ENCODE results near the gene ENTPD2. TPM values are rescaled to one million over a fixed set of nuclear protein-coding genes. Genes with fewer than 3 reads are reported as not detected.

ENTPD2 gene
- total RNA-seq, 1 experiment from 2014 or later = 32.5 TPM

GRCh38 chr9:137070201-137070905 is 16.5 kb upstream of the ENTPD2 start, which contains the start of gene SAPCD2:
SAPCD2 (minus strand) TSS chr9:137070557; CDS start chr9:137070460, 97 bp downstream.
- DNase-seq (ENCODE audit: low read depth, low spot score) (peak; percentile 83), ATAC-seq (peak; percentile 73)
- intact Hi-C loops (cut with micrococcal nuclease) = no loop called here
- ChIA-PET CTCF (interaction anchor here (0.6 to 4.7 kb wide), 10 partner anchors 12 to 166 kb away, joined by 3 to 49 read pairs (median 6); partner anchors contain the start of genes MAN1B1, NPDC1 and RNF224), POLR2A (interaction anchor here (0.9 to 5.1 kb wide), 5 partner anchors 12 to 170 kb away, joined by 3 to 43 read pairs (median 4); partner anchors contain the start of genes MAN1B1 and TUBB4B), RAD21 (ENCODE audit: low non-redundant PET in 1 of 2, low total read pairs in 2 of 2, uncharacterized antibody in 2 of 2, unreplicated experiment in 2 of 2) (interaction anchor here in 1 of 2 experiments (0.7 to 1.2 kb wide), 3 partner anchors 24 to 685 kb away, joined by 3 to 4 read pairs (median 3); no protein-coding TSS in a partner anchor)
- no peaks in the 10 kb centered on the region for H3K9me2 ChIP-seq (ENCODE audit: insufficient read depth)
- no peak within 1 kb of the TSS for H2AFZ ChIP-seq (ENCODE audit: low read depth, low read length, poor library complexity, severe bottlenecking)
- peak within 1 kb of the TSS; percentile 64 for H3K27ac ChIP-seq (ENCODE audit: low read depth, low read length)
- peak within 1 kb of the TSS; percentile 93 for H3K4me2 ChIP-seq (ENCODE audit: low read length)
- H3K4me1 ChIP-seq (ENCODE audit: control insufficient read depth in 1 of 2, insufficient read depth in 2 of 2, low read length in 2 of 2) = peaks cover 24 to 42% of the 10 kb centered on the region in 2 experiments
- H4K20me1 ChIP-seq (ENCODE audit: insufficient read depth) = no peaks in the 10 kb centered on the region; the same call in 1 of the 2 replicates
- H3K4me3 ChIP-seq (replicated peaks in 1 of 2; ENCODE audit: low read depth in 1 of 2, low read length in 2 of 2) = peak within 1 kb of the TSS; percentile 80 to 82
- H3K79me2 ChIP-seq (ENCODE audit: insufficient read depth, low read length) = peaks cover 47% of the 10 kb centered on the region
- peaks cover 0 to 4% of the 10 kb centered on the region in 2 experiments; a peak in 1 of 4 replicates for H3K36me3 ChIP-seq (ENCODE audit: control insufficient read depth in 1 of 2, insufficient read depth in 2 of 2, low read length in 2 of 2)
- no peak for TF ChIP-seq CTCF (IDR thresholded peaks at IDR 0.05 in 2 of 3, conservative IDR thresholded peaks at IDR 0.05 in 1 of 3; ENCODE audit: borderline replicate concordance in 1 of 3, insufficient read depth in 1 of 3, low read depth in 2 of 3, low read length in 2 of 3)
- no peak for TF ChIP-seq ZBTB33 (IDR thresholded peaks at IDR 0.05; ENCODE audit: extremely low read depth, insufficient replicate concordance, low read length)
- TF ChIP-seq CBX3 (IDR thresholded peaks at IDR 0.05; ENCODE audit: low read depth) = no peak
- peak; percentile 43; the same call in 1 of the 2 replicates for TF ChIP-seq ZFX (IDR thresholded peaks at IDR 0.05)
- TF ChIP-seq ELF1 (IDR thresholded peaks at IDR 0.05; ENCODE audit: borderline replicate concordance, low read depth) = no peak
- no peak for TF ChIP-seq SIN3A (IDR thresholded peaks at IDR 0.05; ENCODE audit: low read depth)
- no peak for TF ChIP-seq FOSL1 (IDR thresholded peaks at IDR 0.05; ENCODE audit: low read depth)
- TF ChIP-seq SRF (IDR thresholded peaks at IDR 0.05; ENCODE audit: low read depth) = no peak
- TF ChIP-seq EGR1 (IDR thresholded peaks at IDR 0.05; ENCODE audit: low read depth) = no peak
- TF ChIP-seq MAX (IDR thresholded peaks at IDR 0.05) = no peak
- no peak for TF ChIP-seq SP1 (IDR thresholded peaks at IDR 0.05; ENCODE audit: low read depth)
- TF ChIP-seq RAD21 (IDR thresholded peaks at IDR 0.05; ENCODE audit: low read depth) = no peak
- no peak for TF ChIP-seq JUND (IDR thresholded peaks at IDR 0.05)
- TF ChIP-seq POLR2AphosphoS5 (IDR thresholded peaks at IDR 0.05; ENCODE audit: low read depth, low read length) = peak; percentile 90
- TF ChIP-seq REST (IDR thresholded peaks at IDR 0.05; ENCODE audit: low read depth) = no peak
- TF ChIP-seq POLR2A (IDR thresholded peaks at IDR 0.05; ENCODE audit: borderline replicate concordance, extremely low read depth, insufficient read depth, insufficient read length) = peak; percentile 64
- TF ChIP-seq YY1 (IDR thresholded peaks at IDR 0.05; ENCODE audit: extremely low read depth, insufficient replicate concordance, low read depth, low read length) = no peak
- no peak for TF ChIP-seq EZH2phosphoT487 (IDR thresholded peaks at IDR 0.05; ENCODE audit: borderline replicate concordance)
- TF ChIP-seq TCF7L2 (IDR thresholded peaks at IDR 0.05; ENCODE audit: borderline replicate concordance, extremely low read depth, insufficient read depth, insufficient read length) = peak; percentile 44
- peak within 1 kb of the TSS; percentile 89 for H3K9ac ChIP-seq (ENCODE audit: low read length)
- H3K27me3 ChIP-seq (ENCODE audit: insufficient read depth, low read length) = no peaks in the 10 kb centered on the region
- H3K9me3 ChIP-seq (ENCODE audit: control insufficient read depth in 1 of 2, insufficient read depth in 1 of 2, low read depth in 1 of 2, low read length in 2 of 2) = no peaks in the 10 kb centered on the region
- BruUV-seq (replicated peaks) = no TSS peak

All from HCT116 (cell line).